ENCODE results near the gene RASIP1.

The RASIP1 gene

DNA sequence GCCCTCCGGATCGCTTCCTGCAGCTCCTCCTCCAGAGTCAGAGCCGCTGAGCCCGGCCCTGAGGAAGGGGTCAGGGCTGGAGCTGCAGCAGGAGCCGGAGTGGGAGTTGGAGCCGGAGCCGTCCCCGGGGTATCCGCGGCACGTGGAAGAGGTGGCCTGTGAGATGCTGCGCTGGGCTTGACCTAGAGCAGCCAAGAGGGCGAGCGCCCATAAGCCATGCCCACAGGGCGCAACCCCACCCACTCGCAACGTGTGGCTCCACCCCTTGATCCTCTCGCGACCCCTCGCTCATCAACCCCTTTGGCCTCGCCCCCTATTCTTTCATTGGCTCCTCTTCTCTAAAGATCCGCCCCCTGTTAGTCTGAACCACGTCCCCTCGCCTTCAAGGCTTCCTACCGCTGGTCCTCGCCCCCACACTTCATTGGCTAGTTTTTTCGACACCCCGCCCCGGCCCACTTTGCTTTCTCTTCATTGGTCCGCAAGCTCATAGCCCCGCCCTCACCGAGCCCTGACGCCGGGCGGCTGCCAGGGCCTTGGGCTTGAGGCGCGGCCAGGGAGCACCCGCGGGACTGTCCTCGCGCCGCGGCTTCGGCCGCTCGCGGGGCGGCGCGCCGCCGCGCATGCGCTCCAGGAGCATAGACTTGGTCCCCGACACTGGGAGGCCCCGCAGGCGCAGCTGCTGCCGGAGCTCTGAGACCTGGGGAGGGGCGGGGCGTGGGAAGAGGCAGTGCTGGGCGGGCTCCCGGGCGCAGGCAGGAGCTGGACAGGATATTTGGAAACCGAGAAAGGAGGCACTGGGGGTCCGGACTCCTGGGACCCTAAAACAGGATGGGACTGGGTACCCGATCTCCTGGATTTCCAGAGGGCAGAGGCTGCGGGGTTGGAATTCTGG lies 26.3 kb downstream of the RASIP1 start:
- Histone ChIP-seq H3K9me3 (ENCODE audit: control insufficient read depth, low read length) (no peaks in the 10 kb centered on the region), H3K36me3 (ENCODE audit: control insufficient read depth, insufficient read depth, low read length) (no peaks in the 10 kb centered on the region), H2AFZ (peak overlapping the region; percentile 67), H3K27ac (peak overlapping the region; percentile 70), H3K9ac (peak overlapping the region; percentile 3), H3K4me2 (ENCODE audit: low read length) (peak overlapping the region; percentile 85), H3K4me1 (peaks cover 2% of the 10 kb centered on the region), H3K27me3 (ENCODE audit: control insufficient read depth, insufficient read depth, low read length) (no peaks in the 10 kb centered on the region), H3K4me3 (ENCODE audit: low read depth, low read length) (peak overlapping the region; percentile 78), H3K79me2 (no peaks in the 10 kb centered on the region)
- TF ChIP-seq, protein P1, sequence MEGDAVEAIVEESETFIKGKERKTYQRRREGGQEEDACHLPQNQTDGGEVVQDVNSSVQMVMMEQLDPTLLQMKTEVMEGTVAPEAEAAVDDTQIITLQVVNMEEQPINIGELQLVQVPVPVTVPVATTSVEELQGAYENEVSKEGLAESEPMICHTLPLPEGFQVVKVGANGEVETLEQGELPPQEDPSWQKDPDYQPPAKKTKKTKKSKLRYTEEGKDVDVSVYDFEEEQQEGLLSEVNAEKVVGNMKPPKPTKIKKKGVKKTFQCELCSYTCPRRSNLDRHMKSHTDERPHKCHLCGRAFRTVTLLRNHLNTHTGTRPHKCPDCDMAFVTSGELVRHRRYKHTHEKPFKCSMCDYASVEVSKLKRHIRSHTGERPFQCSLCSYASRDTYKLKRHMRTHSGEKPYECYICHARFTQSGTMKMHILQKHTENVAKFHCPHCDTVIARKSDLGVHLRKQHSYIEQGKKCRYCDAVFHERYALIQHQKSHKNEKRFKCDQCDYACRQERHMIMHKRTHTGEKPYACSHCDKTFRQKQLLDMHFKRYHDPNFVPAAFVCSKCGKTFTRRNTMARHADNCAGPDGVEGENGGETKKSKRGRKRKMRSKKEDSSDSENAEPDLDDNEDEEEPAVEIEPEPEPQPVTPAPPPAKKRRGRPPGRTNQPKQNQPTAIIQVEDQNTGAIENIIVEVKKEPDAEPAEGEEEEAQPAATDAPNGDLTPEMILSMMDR (IDR thresholded peaks at IDR 0.05), result no peak

DNA sequence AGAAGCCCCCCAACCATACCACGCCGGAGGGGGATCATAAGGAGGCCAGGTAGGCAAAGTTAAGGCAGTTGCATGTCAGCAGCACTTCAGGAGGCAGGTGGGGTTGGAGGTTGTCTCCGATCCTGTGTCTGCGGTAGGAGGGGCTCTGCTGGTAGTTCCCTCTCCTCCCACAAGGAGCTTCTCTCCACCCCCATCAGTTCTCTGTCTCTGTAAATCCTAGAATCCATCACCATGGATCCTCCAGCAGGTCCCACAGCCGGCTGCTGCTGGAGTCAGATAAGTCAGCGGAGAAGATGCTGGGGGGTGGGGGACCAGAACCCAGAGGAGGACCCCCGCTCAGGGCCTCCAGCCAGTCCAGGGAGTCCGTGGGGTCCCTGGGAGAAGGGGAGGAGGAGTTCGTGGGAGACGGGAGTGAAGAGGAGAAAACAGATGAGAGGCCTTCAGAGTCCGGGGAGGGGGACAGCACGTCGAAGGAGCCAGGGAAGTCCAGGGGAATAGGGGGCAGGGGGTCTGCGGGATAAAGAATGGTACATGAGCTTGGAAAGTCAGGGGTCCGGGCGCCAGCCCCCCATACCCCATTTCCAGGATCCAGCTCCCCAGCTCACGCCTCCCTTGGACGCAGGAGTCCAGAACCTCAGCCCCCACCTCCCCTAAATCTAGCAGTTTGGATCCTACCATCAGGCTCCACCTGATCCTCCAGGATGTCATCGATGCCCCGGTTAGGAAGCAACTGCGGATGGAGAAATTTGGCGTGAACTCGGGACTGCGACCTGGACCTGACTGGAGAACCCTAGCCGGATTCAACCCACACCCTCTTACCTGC lies 27.2 kb downstream of the RASIP1 start:
- TF ChIP-seq, protein P1 (IDR thresholded peaks at IDR 0.05), result no peak
- Histone ChIP-seq H3K79me2 (no peaks in the 10 kb centered on the region), H3K9me3 (ENCODE audit: control insufficient read depth, low read length) (no peaks in the 10 kb centered on the region), H3K4me1 (peaks cover 2% of the 10 kb centered on the region), H2AFZ (peak overlapping the region; percentile 67), H3K4me3 (ENCODE audit: low read depth, low read length) (peak overlapping the region; percentile 78), H3K27me3 (ENCODE audit: control insufficient read depth, insufficient read depth, low read length) (no peaks in the 10 kb centered on the region), H3K4me2 (ENCODE audit: low read length) (peak overlapping the region; percentile 85), H3K36me3 (ENCODE audit: control insufficient read depth, insufficient read depth, low read length) (no peaks in the 10 kb centered on the region), H3K9ac (no peak overlapping the region), H3K27ac (peak overlapping the region; percentile 64)

DNA sequence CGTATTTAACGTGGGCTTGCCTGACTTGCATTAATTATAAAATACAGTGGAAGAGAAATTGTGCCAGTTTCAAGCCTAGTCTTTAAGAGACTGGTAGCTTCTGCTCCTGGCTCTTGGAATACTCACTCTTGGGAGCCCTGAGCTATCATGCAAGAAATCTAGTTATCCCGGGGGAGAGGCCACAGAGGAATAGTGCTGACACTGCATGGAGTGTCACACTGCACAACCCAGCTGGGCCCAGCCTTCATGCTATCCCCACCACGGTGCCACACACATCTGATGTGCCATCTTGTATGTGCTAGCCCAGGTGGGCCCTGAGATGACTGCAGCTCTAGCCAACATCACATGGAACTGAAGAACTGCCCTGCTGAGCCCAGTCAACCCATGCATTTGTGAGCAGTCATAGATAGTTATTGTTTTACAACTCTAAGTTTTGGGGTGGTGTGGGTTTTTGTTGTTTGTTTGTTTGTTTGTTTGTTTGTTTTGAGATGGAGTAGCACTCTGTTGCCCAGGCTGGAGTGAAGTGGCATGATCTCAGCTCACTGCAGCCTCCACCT lies 29.2 kb downstream of the RASIP1 start:
- no peak overlapping the region for H3K9ac ChIP-seq
- H3K4me1 ChIP-seq, result peaks cover 2% of the 10 kb centered on the region
- TF ChIP-seq, protein P1 (IDR thresholded peaks at IDR 0.05), result no peak
- no peak overlapping the region for H3K4me3 ChIP-seq (ENCODE audit: low read depth, low read length)
- H3K4me2 ChIP-seq (ENCODE audit: low read length), result no peak overlapping the region
- no peaks in the 10 kb centered on the region for H3K36me3 ChIP-seq (ENCODE audit: control insufficient read depth, insufficient read depth, low read length)
- H3K27me3 ChIP-seq (ENCODE audit: control insufficient read depth, insufficient read depth, low read length), result no peaks in the 10 kb centered on the region
- H2AFZ ChIP-seq, result no peak overlapping the region
- no peaks in the 10 kb centered on the region for H3K79me2 ChIP-seq
- no peak overlapping the region for H3K27ac ChIP-seq
- H3K9me3 ChIP-seq (ENCODE audit: control insufficient read depth, low read length), result no peaks in the 10 kb centered on the region

DNA sequence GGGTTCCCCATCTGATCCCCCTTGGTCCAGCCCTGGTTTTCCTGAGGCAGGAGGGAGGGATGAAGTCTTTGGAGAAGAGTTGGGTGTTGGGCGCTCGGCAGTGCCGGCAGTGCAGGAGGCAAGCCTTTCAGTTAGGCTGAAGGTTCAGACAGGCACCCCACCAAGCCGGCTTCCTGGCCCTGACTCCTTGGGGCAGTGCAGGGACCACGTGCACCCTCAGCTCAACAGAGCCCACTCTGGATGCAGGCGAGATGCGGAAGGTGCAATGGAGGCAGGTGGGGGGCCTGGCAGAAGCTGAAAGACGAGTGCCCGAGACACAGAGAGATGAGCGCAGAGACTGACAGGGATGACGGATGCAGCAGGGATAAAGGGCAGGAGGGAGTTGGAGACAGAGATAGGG lies 31.9 kb downstream of the RASIP1 start:
- Histone ChIP-seq H3K9ac (no peak overlapping the region), H3K36me3 (ENCODE audit: control insufficient read depth, insufficient read depth, low read length) (no peaks in the 10 kb centered on the region), H3K4me3 (ENCODE audit: low read depth, low read length) (no peak overlapping the region), H3K27me3 (ENCODE audit: control insufficient read depth, insufficient read depth, low read length) (no peaks in the 10 kb centered on the region), H2AFZ (no peak overlapping the region), H3K27ac (no peak overlapping the region), H3K4me2 (ENCODE audit: low read length) (no peak overlapping the region), H3K79me2 (no peaks in the 10 kb centered on the region), H3K9me3 (ENCODE audit: control insufficient read depth, low read length) (no peaks in the 10 kb centered on the region), H3K4me1 (no peaks in the 10 kb centered on the region)
- TF ChIP-seq, protein P1 (IDR thresholded peaks at IDR 0.05), result no peak

All from parathyroid adenoma (tissue), 2 donors.